ENCODE measurements around the gene HLA-DRA. TPM values are rescaled to one million over a fixed set of nuclear protein-coding genes. Genes with fewer than 3 reads are reported as not detected.

The HLA-DRA gene
- polyA plus RNA-seq, 1 donor from 2014 or later, result not detected

DNA sequence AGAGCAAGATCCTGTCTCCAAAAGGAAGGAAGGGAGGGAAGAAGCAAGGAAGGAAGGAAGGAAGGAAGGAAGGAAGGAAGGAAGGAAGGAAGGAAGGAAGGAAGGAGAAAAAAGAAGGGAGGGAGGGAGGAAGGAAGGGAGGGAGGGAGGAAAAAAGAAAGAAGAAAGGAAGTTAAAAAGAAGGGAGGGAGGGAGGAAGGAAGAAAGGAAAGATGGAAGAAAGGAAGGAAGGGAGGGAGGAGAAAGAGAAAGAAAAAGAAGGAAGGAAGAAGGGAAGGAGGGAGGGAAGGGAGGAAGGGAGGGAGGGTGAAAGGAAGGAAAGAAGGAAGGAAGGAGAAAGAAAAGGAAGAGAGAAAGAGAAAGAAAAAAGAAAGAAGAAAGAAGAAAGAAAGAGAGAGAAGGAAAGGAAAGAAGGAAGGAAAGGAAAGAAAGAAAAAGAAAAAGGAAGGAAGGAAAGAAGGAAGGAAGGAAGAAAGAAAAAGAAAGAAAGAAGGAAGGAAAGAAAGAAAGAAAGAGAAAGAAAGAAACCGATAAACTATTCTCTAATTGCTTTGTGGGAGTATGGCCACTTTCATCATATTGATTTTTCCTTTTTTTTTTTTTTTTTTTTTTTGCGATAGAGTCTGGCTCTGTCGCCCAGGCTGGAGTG, 9.5 kb downstream of the HLA-DRA start:
- no peak overlapping the region for H3K9ac ChIP-seq (ENCODE audit: low read length)
- no peak overlapping the region for H3K27ac ChIP-seq (ENCODE audit: low read length)
- no peaks in the 10 kb centered on the region for H4K20me1 ChIP-seq (ENCODE audit: insufficient read depth)
- no peaks in the 10 kb centered on the region for H3F3A ChIP-seq (ENCODE audit: insufficient read depth, low read length, poor library complexity, severe bottlenecking)
- no peak overlapping the region for H3K4me2 ChIP-seq (ENCODE audit: low read length)
- H3K27me3 ChIP-seq (ENCODE audit: insufficient read depth, low read depth, low read length), result no peaks in the 10 kb centered on the region
- no peaks in the 10 kb centered on the region for H3K9me2 ChIP-seq (ENCODE audit: insufficient read depth, low read length)
- no peak overlapping the region for H2AFZ ChIP-seq (ENCODE audit: low read depth, low read length)
- TF ChIP-seq EP300 (conservative IDR thresholded peaks at IDR 0.05; ENCODE audit: poor library complexity, severe bottlenecking) (no peak), CTCF (IDR thresholded peaks at IDR 0.05; ENCODE audit: poor library complexity, severe bottlenecking) (no peak), RAD21 (conservative IDR thresholded peaks at IDR 0.05) (no peak), TAF1 (IDR thresholded peaks at IDR 0.05; ENCODE audit: low read depth) (no peak)
- no peak overlapping the region for H3K4me3 ChIP-seq (ENCODE audit: low read length)
- H3K9me3 ChIP-seq (ENCODE audit: low read length), result no peaks in the 10 kb centered on the region
- no peaks in the 10 kb centered on the region for H3K36me3 ChIP-seq (ENCODE audit: insufficient read depth, low read length)
- H3K79me2 ChIP-seq (replicated peaks; ENCODE audit: insufficient read depth, low read length), result no peaks in the 10 kb centered on the region

- no peaks in the 10 kb centered on the region for H4K20me1 ChIP-seq (ENCODE audit: insufficient read depth)
- no peak for TF ChIP-seq POLR2AphosphoS5 (IDR thresholded peaks at IDR 0.05)
- no peaks in the 10 kb centered on the region for H3K36me3 ChIP-seq (ENCODE audit: insufficient read depth, low read length)
- no peak overlapping the region for H3K9ac ChIP-seq (ENCODE audit: low read length)
- H3K9me2 ChIP-seq (ENCODE audit: insufficient read depth, low read length), result no peaks in the 10 kb centered on the region
- H3K9me3 ChIP-seq (ENCODE audit: low read length), result no peaks in the 10 kb centered on the region
- H2AFZ ChIP-seq (ENCODE audit: low read depth, low read length), result no peak overlapping the region
- H3F3A ChIP-seq (ENCODE audit: insufficient read depth, low read length, poor library complexity, severe bottlenecking), result no peaks in the 10 kb centered on the region
- H3K79me2 ChIP-seq (replicated peaks; ENCODE audit: insufficient read depth, low read length), result no peaks in the 10 kb centered on the region
- H3K4me3 ChIP-seq (ENCODE audit: low read length), result no peak overlapping the region
- no peaks in the 10 kb centered on the region for H3K27me3 ChIP-seq (ENCODE audit: insufficient read depth, low read depth, low read length)
- H3K27ac ChIP-seq (ENCODE audit: low read length), result no peak overlapping the region
- H3K4me2 ChIP-seq (ENCODE audit: low read length), result no peak overlapping the region
Observed at GRCh38 chr6:32457054-32457453, 17.4 kb downstream of the HLA-DRA start.

- TF ChIP-seq EZH2 (IDR thresholded peaks at IDR 0.05; ENCODE audit: borderline replicate concordance, insufficient read depth, low read length, poor library complexity, severe bottlenecking) (no peak), RAD21 (conservative IDR thresholded peaks at IDR 0.05) (no peak), REST (IDR thresholded peaks at IDR 0.05; ENCODE audit: borderline replicate concordance) (no peak), CTCF (IDR thresholded peaks at IDR 0.05; ENCODE audit: poor library complexity, severe bottlenecking) (no peak), MXI1 (conservative IDR thresholded peaks at IDR 0.05; ENCODE audit: poor library complexity, severe bottlenecking) (no peak), SMC3 (conservative IDR thresholded peaks at IDR 0.05; ENCODE audit: poor library complexity) (no peak), EP300 (conservative IDR thresholded peaks at IDR 0.05; ENCODE audit: poor library complexity, severe bottlenecking) (no peak), TAF1 (IDR thresholded peaks at IDR 0.05; ENCODE audit: low read depth) (no peak), POLR2AphosphoS5 (IDR thresholded peaks at IDR 0.05) (no peak)
- H3K27me3 ChIP-seq (ENCODE audit: insufficient read depth, low read depth, low read length), result no peaks in the 10 kb centered on the region
- no peak overlapping the region for H3K4me3 ChIP-seq (ENCODE audit: low read length)
Observed at GRCh38 chr6:32459781-32460424, 20.2 kb downstream of the HLA-DRA start.

More at GRCh38 chr6:32459781-32460424, 20.2 kb downstream of the HLA-DRA start:
- H2AFZ ChIP-seq (ENCODE audit: low read depth, low read length), result no peak overlapping the region
- H4K20me1 ChIP-seq (ENCODE audit: insufficient read depth), result no peaks in the 10 kb centered on the region
- H3K9me3 ChIP-seq (ENCODE audit: low read length), result no peaks in the 10 kb centered on the region
- H3K9me2 ChIP-seq (ENCODE audit: insufficient read depth, low read length), result no peaks in the 10 kb centered on the region
- H3K4me2 ChIP-seq (ENCODE audit: low read length), result no peak overlapping the region
- no peaks in the 10 kb centered on the region for H3F3A ChIP-seq (ENCODE audit: insufficient read depth, low read length, poor library complexity, severe bottlenecking)
- no peaks in the 10 kb centered on the region for H3K79me2 ChIP-seq (replicated peaks; ENCODE audit: insufficient read depth, low read length)
- no peak overlapping the region for H3K9ac ChIP-seq (ENCODE audit: low read length)
- no peak overlapping the region for H3K27ac ChIP-seq (ENCODE audit: low read length)
- no peaks in the 10 kb centered on the region for H3K36me3 ChIP-seq (ENCODE audit: insufficient read depth, low read length)

Measured in neural cell (in vitro differentiated cells).